IPS-NIHi7 (cell line): Measurements from ENCODE around the gene DNLZ.
"Not testable (repeated sequence)": the region's sequence is repeated elsewhere in the genome, so short reads cannot be mapped to it uniquely, and the experiment has no call there.

Experiments
- DNase-seq: peaks from one replicate; pipeline ENCODE4 v3.0.0; 2012; ENCODE audit warnings: mixed read lengths; ENCODE audit errors: extremely low spot score

The DNLZ gene

DNA sequence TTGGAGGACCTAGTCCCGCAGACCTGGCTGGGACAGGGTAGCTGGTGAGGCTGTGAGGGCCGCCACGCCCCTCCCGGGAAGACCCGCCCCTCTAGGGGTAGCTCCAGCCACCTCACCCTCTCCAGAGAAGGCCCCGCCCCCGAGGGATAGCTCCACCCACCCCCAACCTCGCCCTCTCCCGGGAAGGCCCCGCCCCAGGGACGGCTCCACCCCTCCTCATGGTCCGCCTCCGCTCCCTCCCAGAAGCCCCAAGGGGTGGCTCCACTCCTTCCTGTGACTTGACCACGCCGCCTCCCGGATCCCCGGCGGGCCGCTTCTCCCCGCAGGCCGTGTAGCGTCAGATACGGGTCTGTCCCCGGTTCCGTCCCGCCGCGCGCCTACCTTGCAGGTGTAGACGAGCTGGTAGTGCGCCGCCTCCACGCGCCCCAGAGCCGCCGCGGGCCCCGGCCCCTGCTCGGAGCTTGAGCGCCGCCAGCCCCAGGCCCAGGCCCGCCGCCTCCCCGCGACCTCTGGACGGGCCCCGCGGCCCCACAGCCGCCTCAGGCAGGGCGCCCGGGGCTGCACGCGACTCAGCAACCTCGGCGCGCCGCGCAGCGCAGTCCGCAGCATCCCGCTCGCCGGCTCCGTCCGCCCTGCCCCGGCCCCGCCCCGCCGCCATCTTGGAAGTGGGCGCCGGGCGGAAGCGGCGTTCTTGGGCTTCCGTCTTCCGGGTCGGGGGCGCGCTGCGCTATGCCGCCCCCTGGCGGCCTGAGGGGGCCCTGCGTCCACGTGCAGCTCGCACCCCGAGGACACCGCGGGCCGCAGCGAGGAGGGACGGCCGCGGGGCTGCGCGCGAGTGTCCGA lies at the start of gene DNLZ:
DNLZ (minus strand) TSS at position 639 of the 843 bp plus-strand sequence; CDS start at position 609, 30 bp downstream.
- DNase-seq, result peak; percentile 100

DNA sequence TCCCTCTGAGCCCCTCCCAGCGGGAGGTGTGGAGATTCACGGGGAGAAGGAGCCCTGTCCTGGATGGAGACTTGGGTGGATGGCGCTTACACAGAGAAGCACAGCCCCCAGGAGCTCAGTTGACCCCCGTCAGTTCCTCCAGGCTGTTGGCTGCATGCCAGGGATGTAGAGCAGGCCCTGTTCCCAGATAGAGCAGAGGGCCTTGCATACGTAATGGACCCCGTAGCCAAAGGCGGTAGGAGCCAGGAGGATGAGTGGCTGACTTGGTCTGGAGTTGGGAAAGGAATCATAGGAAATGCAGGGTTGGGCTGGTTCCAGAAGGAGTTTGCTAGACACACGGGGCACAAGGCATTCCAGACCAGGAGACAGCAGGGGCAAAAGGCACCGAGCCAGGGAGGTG lies 49.4 kb upstream of the DNLZ start:
- no peak for DNase-seq

DNA sequence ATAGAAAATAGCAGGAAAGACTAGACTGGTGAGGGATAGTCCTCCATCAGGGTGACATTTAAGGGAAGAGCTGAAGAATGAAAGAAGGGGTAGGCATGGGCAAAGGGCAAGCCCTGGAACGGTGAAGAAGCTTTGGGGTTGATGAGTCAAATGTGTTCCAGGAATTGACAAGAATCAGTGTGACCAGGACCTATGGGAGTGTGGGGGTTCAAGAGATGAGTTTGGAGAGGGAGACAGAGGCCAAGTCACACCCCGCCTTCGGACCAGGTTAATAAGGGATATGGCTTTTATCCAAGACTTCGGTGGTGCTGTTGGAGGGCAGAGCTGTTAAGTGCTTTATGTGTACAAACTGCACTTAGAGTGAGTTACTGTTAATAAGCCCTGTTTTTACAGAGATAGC lies 47.8 kb upstream of the DNLZ start:
- no peak for DNase-seq

DNA sequence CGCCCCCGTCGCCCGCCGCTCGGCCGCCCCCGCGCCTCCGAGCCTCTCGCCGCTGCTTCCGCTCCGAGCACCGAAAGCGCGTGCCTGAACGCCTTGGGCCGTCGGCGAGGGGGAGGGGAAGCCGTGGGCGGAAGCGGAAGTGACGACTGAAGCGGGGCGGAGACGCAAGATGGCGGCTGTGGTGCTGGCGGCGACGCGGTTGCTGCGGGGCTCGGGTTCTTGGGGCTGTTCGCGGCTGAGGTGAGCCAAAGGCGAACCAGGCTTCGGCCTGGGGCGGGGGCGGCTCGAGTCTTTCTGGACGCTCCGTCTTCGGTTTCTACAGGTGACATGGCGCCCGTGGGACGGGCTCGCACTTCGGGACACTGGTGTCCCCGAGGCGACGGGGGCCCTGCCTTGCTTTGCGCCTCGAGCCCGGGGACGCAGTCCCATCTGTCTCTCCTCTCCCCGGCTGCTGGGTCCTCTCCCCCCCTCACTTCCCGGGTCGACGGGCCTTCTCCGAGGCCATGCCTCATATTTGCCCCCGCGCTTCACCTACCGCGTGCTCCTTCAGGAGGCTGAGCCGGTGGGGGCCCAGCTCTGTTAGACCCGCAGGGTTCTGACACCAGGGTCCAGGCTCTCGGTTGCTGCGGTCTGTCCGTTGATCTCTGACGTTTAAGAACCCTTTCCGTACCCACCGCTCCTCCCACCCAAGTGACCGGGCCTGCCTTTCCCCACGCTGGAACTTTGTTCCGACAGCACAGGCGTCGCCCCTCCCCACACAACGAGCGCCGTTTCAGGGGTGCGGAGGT lies 47.1 kb upstream of the DNLZ start, which contains the start of the genes ENTR1 and PMPCA:
ENTR1 (minus strand) TSS at position 115 of the 788 bp plus-strand sequence. CDS start 217 bp downstream, outside the sequence.
PMPCA (plus strand) TSS at position 159 of the 788 bp plus-strand sequence; CDS start at position 170, 11 bp downstream.
- peak; percentile 99 for DNase-seq

DNA sequence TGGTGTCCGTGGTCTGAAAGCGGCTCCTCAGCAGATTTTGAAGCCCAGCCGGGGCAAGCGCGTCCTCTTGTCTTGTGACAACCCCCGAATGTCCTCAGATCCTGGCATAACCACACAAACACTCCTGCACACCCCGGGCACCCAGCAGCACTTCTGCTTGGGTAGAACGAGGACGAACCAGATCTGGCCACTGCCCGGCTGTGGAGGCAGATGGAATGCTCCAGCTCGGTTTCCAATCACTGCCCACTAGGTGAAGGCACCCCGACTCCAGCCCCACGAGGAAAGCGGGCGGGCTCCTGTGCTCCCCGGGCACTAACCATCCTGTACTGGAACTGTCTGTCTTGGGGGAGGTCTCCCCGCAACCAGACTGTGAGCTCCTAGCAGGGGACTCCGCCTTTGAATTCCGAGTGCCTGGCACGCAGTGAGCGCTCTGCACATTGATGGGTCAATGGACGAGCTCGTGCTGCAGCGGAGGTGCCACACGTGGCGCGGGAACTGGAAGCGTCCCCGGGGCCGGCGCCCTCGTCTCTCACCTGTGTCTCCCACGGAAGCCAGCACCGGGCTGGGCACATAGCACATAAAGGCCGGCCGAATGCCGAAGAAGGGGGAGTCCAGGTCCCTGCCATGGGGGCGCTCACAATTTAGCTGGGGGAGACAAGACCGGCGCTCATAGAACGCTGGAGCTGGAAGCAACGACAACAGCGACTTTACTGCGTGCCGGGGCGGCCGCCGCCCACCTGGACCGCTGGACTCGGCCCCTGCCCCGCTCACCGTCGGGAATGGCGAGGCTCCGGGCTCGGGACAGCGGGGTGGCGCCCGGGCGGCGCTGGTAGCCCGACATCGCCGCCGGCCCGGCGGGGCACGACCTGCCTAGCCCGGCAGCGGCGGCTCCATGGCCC lies 46.3 kb upstream of the DNLZ start:
- peak; percentile 54 for DNase-seq

DNA sequence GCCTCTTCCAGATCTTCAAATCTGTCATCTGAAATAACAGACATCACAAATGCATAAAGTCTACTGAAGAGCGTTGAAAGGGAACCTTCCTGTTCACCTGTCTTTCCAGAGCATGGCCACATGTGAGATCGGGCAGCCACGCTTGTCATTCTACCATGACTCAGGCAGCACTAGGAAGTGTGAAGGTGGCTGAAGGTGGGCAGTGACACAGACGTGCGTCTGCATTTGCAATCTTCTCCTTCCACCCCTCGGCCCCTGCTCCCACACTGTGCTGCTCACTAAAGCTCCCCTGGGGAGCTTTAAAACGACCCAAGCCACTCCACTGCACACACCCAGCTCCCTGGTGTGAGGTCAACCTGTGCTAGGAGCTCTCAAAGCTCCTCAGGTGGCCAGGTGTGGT lies 44.4 kb upstream of the DNLZ start:
- DNase-seq, result no peak

DNA sequence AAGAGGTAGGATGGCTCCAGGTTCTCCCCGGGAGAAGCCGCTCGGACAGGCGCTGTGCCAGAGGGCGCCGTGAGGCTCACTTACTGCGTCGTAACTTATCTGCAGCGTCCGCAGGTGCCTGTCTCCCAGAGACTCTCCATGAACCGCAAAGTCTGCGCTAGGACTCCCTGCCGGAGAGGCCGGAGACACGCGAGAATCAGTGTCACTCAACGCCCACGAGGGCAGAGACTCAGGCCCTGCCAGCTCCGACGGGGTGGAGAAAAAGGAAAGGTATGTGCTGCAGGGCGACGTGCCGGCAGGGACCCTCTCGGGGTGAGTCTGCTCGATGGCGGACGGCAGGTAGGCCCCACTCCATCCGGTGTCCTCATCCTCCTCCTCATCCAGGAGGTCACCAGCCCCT lies 43.5 kb upstream of the DNLZ start:
- DNase-seq, result not testable (repeated sequence)

DNA sequence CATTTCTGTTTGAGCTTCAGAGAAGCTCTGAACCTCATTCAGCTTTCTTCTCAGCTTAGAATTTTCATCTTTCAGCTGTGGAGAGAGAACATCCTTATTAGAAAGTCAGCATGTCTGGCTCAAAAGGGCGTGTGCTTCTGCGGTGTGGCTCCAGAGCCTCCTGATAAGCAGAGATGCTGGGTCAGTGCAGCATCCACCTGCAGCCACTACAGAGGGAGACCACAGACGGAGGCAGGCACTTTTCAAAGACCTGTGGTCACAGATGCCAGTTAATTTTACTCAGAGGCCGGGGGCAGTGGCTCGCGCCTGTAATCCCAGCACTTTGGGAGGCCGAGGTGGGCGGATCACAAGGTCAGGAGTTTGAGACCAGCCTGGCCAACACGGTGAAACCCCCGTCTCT lies 42.4 kb upstream of the DNLZ start:
- DNase-seq, result not testable (repeated sequence)

DNA sequence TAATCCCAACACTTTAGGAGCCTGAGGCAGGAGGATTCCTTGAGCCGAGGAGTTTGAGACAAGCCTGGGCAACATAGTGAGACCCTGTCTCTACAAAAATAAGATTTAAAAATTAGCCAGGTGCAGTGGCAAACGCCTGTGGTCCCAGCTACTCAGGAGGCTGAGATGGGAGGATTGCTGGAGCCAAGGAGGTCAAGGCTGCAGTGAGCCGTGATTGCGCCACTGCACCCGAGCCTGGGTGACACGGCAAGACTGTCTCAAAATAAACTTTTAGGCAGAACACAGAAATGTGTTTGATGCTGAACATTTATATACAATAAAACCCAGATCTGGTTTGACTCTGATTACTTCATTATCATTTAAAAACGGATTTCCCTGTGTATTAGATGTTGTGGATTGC lies 41.9 kb upstream of the DNLZ start:
- no peak for DNase-seq

DNA sequence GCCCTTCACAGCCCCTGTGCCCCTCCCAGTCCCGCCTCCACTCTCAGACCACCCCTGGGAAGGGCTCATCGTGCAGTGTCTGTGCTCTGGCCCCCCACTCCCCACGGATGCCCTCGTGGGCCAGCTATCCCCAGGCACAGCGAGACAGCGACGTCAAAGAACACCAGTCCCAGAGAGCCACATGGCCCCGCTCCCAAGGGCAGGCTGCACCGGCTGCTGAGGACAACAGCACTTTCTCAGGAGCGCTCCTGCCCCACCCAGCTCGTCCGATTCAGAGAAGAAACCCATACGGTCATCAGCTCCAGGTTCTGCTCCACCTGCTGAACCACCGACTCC lies 41.2 kb upstream of the DNLZ start:
- DNase-seq, result no peak

DNA sequence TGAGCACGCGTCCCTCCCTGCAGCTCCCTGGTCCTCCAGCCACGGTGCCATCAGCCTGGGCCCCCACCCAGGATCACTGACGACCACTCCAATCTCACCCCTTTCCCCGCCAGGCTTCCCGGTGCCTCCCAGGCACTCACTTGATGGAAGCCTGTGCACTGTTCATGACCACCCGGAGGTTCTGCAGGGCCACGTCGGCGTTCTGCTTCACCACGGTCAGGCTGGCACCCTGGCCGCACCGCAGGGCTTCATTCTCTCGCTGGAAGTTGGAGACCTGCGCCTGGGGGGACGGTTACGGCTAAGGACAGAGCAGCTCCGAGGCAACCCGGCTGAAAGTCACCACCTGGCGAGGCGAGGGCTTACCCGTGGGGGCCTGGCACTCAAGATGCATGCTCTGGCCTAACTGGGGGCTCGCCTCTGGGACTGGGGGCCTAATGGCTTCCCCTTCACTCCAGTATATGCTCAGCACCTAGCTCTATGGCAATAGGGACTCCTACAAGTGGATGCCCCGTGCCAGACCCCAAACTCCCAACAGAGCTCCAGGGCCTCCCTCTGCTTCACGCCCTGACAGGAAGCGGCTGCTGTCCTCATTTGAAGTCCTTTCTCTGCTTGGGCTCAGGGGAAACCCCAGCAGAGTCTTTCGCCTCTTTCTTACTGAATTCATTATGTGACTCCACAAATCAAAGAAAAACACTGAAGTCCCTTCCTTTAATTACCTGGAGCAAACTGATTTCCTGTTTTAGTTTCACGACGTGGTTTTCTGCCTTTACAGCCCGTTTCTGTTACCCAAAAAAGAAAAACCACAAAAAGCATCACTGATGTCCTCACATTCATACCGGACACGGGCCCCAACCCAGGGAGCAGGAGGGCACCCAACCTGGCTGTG lies 40.6 kb upstream of the DNLZ start:
- no peak for DNase-seq

DNA sequence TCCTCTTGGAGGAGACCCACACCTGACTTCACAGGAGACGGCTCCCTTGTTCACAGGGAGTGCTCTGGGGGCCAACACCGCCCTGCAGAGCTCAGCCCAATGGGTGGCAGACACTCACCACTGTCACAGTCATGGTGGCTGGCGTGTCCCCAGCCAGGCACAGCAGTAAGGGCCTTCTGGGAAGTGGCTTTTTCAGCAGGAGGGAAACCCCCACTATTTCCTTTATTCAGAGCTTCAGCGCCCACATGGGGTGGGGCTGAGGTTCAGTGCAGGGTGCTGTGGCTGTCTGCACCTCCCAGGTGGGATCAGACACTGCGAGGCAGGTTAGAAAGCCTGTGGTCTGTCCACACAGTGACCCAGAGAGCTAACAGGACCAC lies 40.0 kb upstream of the DNLZ start:
- no peak for DNase-seq

DNA sequence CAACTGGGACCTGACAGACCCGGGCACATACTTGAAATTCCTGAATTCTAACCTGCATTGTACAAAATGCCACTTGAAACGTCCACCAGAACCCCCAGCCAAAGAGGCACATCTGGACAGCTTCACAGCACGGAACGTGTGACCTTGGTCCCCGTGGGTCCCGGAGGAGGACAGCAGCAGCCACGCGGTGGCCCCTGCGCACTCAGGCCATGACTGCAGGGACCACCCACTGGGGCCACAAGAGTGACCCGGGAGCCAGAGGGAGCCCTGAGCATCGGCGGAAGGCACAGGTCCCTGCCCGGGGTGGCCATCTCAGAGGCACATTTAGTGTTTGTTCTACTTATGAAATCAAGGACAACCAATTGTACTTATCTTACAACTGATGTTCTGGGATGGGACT lies 38.5 kb upstream of the DNLZ start:
- no peak for DNase-seq

DNA sequence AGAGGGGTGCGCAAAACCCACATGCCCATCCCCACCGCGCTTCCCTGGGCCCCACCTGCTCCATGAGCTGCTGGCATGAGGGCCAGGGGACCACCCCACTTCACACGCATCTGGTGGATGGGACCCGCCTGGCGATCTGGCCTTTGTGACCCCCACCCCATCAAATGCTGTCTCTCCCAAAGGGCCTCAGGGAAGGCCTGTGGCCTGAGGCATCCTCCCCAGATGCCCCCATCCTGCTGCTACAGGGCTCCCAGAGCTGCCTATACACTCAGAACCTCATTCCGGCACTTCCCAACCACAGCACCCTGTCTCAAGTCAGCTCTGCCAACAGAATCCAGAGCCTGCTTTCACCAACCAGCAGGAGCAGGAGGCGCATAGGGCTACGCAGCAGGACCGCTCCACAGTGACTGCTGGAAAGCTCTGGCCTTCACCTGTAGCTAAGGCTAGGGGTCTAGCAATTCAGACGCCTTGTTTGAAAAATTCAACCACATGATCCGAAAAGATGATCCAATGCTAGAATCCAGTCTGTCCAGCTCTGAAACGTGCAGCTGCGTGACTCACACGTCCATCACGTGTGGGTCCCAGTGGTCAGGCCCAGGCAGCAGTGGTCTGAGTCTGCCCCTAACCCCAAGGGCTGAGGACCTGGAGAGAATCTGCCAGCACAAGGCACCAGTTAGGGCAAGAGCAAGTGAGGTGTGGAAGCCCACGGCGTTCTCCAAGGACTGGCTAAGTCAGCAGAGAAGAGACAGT lies 37.8 kb upstream of the DNLZ start:
- DNase-seq, result no peak

DNA sequence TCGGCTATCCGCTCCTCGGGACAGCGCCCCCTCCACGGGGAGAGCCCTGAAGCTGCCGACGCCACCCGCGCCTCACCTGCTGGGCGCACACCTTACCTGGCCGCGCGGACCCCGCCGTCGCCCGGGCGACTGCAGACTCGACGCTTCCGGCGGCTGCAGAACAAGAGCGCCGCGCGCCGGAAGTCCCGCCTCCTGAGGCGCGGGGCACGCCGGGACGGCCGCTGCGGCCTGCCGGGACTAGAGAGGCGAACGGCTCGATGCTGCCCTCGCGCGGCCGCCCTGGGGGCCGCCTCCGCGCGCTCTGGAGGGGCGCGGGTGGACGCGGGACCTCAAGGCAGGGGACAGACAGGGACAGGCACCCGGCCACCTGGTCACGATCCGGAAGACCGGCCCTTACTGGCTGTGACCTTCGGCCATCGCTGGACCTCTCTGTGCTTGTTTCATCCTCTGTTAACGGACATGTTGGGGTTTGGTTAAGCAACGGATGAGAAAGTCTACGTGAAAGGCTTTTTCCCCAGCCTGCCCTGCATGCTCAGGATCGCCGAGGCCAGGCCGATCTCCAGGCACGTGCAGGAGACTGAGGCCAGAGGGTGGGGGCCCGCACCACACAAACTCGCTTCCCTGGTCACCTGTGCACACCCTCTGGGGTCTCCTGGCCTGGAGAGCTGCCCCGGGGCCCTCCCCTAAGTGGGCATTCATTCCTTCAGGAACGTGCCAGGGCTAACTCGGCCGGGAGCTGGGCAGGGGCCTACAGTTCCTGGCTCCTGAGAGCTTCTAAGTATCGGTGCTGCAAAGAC lies 36.7 kb upstream of the DNLZ start, which contains the start of gene SNAPC4:
SNAPC4 (minus strand) TSS at position 133 of the 797 bp plus-strand sequence. CDS start 1,742 bp downstream, outside the sequence.
- DNase-seq, result peak; percentile 98

DNA sequence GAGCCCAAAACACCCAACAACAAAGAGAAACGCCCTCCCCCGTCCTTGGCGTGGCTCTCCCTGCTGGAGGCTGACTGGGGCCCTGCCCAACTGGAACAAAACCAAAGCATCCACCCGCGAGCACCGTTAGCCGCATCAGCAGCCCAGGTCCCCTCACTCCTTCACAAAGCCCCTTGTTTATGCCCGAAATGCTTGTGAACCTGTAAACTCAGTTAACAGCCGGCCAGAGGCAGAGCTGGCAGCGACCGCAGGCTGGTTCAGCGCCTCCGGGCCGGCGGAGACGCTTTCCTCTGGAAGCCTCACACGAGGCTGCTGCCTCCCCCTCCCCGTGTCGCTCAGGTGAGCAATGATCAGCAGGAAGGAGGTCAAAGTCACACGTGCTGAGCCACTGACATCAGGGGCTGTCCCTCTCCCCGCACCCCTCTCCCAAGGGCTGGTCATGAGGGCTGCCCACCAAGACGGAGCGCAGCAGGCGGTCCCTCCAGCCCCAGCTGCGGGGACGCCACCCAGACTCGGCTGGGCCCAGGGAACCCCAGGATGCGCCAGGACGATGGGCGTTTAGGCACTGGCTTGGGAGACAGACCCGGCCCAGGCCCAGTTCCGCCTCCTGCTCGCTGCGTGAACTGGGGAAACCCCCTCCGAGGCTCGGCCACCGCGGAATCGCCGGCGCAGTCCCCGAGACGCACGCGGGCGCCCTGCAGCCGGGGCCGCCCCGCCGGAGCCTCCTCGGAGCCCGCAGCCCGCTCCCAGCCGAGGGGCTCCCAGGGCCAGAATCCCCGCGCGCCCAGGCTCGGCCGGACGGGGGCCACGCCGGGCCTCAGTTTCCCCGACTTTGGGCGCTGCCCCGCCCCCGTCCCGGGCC lies 35.9 kb upstream of the DNLZ start:
- peak; percentile 35 for DNase-seq

DNA sequence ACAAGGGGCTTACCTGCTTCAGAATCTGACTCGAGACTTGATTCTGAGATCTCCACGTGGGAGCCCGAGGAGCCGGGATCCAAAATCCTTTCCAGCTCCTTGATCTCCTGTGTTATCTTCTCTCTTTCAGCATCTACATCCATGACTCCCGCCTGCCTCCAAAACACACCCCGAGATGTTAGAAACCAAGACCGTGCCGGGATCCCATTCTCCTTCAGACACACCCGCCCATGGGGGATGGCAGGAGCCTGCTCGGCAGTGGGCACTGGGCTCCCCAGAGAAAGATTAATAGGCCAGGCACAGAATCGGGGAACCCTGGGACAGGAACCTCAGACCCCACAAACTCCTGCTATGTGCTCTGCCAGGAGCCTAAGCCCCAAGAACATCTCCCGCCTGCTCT lies 34.7 kb upstream of the DNLZ start:
- DNase-seq, result no peak

DNA sequence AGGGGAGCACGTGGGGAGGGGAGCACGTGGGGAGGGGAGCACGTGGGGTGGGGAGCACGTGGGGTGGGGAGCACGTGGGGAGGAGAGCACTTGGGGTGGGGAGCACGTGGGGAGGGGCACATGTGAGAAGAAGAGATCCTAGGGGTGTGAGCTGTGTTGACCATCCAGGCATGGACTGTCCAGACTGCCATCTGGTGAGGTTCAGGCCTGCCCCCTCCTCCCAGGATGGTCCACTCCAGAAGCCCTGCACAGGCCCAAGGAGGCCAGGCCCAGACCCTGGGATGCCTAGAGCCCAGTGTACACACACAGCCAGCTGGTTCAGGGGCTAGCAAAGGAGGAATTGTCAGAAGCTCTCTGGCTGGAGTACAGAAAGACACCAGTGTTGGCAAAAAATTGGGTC lies 34.1 kb upstream of the DNLZ start:
- no peak for DNase-seq
